ENCODE measurements around the gene NEB. TPM values are rescaled to one million over a fixed set of nuclear protein-coding genes. Genes with fewer than 3 reads are reported as not detected.

Gene NEB
- total RNA-seq, 5 donors from 2014 or later (not counting 1 experiment from before 2014, with no cell fraction given) = 0.91 to 1.4 (median 1.3) TPM

DNA sequence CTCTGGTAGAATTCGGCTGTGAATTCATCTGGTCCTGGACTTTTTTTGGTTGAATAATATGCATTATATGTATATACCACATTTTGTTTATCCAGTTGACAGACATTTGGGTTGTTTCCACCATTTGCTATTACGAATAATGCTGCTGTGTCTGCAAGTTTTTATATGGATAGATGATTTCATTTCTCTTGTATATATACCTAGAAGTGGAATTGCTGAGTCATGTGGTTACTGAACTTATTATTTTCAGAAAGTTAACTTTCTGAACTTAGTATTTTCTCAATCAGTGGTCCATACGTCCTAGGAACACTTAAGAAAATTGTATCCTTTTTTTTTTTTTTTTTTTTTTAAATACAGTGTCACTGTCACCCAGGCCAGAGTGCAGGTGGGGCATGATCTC, 261.3 kb downstream of the NEB start:
- Mint-ChIP-seq H3K36me3 (peaks cover 69% of the 10 kb centered on the region), H3K9me3 (no peaks in the 10 kb centered on the region), H3K27ac (no peak overlapping the region), H3K27me3 (no peaks in the 10 kb centered on the region), H3K4me3 (no peak overlapping the region), H3K4me1 (peaks cover 0 to 9% (median 0%) of the 10 kb centered on the region in 3 donors)
- Histone ChIP-seq H3K27ac (ENCODE audit: low read length) (no peak overlapping the region), H3K4me1 (ENCODE audit: control insufficient read depth in 1 of 2, extremely low read depth in 1 of 2, insufficient read depth in 2 of 2, low read length in 2 of 2) (no peaks in the 10 kb centered on the region), H3K36me3 (ENCODE audit: control insufficient read depth in 2 of 2, extremely low read depth in 1 of 2, insufficient read depth in 1 of 2, low read length in 1 of 2) (peaks cover 10 to 58% of the 10 kb centered on the region in 2 donors), H3K4me3 (ENCODE audit: control insufficient read depth in 1 of 2, extremely low read depth in 1 of 2, low read length in 1 of 2) (no peak overlapping the region), H3K27me3 (replicated peaks in 1 of 2; ENCODE audit: control insufficient read depth in 2 of 2, extremely low read depth in 1 of 2, insufficient read depth in 2 of 2, low read length in 1 of 2) (no peaks in the 10 kb centered on the region), H3K9me3 (no peaks in the 10 kb centered on the region)
- POLR2A ChIA-PET = no interaction called here
- 67% methylated on average over 1 of the region's 3 CpGs for WGBS (ENCODE audit: insufficient coverage)
- ATAC-seq (replicated peaks in 1 of 4) (no peak), DNase-seq (no peak)
- CTCF ChIA-PET = no interaction called here

DNA sequence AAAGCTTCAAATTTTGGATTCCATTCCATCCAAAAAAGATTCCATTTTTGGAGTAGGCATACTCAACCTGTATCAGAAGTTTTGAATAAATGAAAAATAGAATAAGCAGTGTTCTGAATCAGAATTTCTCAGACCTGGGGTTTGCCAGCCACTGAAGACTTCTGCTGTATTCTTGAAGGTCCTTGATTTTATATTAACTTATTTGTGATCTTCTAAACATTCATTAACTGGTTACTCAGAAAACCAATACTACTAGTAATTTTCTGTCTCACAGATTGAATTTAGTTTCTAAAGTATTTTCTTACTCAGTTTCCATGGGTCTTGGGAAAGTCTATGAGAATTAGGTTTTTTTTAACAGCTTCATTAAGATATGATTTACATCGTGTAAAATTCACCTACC, 263.7 kb downstream of the NEB start:
- Mint-ChIP-seq H3K4me3 (no peak overlapping the region), H3K36me3 (peaks cover 75% of the 10 kb centered on the region), H3K9me3 (no peaks in the 10 kb centered on the region), H3K27me3 (no peaks in the 10 kb centered on the region), H3K27ac (no peak overlapping the region), H3K4me1 (peaks cover 0 to 9% (median under 1%) of the 10 kb centered on the region in 3 donors)
- Histone ChIP-seq H3K27me3 (replicated peaks in 1 of 2; ENCODE audit: control insufficient read depth in 2 of 2, extremely low read depth in 1 of 2, insufficient read depth in 2 of 2, low read length in 1 of 2) (no peaks in the 10 kb centered on the region), H3K9me3 (no peaks in the 10 kb centered on the region), H3K4me1 (ENCODE audit: control insufficient read depth in 1 of 2, extremely low read depth in 1 of 2, insufficient read depth in 2 of 2, low read length in 2 of 2) (no peaks in the 10 kb centered on the region), H3K36me3 (ENCODE audit: control insufficient read depth in 2 of 2, extremely low read depth in 1 of 2, insufficient read depth in 1 of 2, low read length in 1 of 2) (peaks cover 7 to 63% of the 10 kb centered on the region in 2 donors), H3K4me3 (ENCODE audit: control insufficient read depth in 1 of 2, extremely low read depth in 1 of 2, low read length in 1 of 2) (no peak overlapping the region), H3K27ac (ENCODE audit: low read length) (no peak overlapping the region)
- no peak for ATAC-seq (replicated peaks in 1 of 4)
- DNase-seq = no peak
- POLR2A ChIA-PET = no interaction called here
- WGBS (ENCODE audit: insufficient coverage) = no CpG with 5 or more reads among the region's 1 CpG
- CTCF ChIA-PET = no interaction called here

DNA sequence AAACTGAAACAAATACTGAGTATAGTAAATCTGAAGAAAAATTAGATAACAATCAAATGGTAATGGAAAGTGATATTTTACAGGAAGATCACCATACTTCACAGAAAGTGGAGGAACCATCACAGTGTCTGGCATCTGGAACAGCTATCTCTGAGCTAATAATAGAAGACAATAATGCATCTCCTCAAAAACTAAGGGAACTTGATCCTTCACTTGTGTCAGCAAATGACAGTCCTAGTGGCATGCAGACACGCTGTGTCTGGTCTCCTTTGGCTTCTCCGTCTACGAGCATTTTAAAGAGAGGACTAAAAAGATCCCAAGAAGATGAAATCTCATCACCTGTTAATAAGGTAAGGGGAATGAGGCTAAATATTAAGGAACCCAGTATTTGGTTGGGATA, 268.5 kb downstream of the NEB start:
- no peaks in the 10 kb centered on the region for H3K4me1 ChIP-seq (ENCODE audit: control insufficient read depth in 1 of 2, extremely low read depth in 1 of 2, insufficient read depth in 2 of 2, low read length in 2 of 2)
- Mint-ChIP-seq H3K27me3 (no peaks in the 10 kb centered on the region), H3K4me1 (peaks cover under 1 to 5% (median 4%) of the 10 kb centered on the region in 3 donors), H3K36me3 (peaks cover 83% of the 10 kb centered on the region), H3K4me3 (no peak overlapping the region), H3K9me3 (no peaks in the 10 kb centered on the region), H3K27ac (peak overlapping the region in 1 of 2 donors; percentile 1)
- H3K4me3 ChIP-seq (ENCODE audit: control insufficient read depth in 1 of 2, extremely low read depth in 1 of 2, low read length in 1 of 2) = no peak overlapping the region
- DNase-seq = no peak
- no peaks in the 10 kb centered on the region for H3K9me3 ChIP-seq
- peaks cover 3 to 71% of the 10 kb centered on the region in 2 donors for H3K36me3 ChIP-seq (ENCODE audit: control insufficient read depth in 2 of 2, extremely low read depth in 1 of 2, insufficient read depth in 1 of 2, low read length in 1 of 2)
- WGBS (ENCODE audit: insufficient coverage) = 100% methylated on average over 2 of the region's 3 CpGs
- CTCF ChIA-PET = no interaction called here
- no peak overlapping the region for H3K27ac ChIP-seq (ENCODE audit: low read length)
- no peaks in the 10 kb centered on the region for H3K27me3 ChIP-seq (replicated peaks in 1 of 2; ENCODE audit: control insufficient read depth in 2 of 2, extremely low read depth in 1 of 2, insufficient read depth in 2 of 2, low read length in 1 of 2)
- POLR2A ChIA-PET = no interaction called here
- no peak for ATAC-seq (replicated peaks in 1 of 4)

DNA sequence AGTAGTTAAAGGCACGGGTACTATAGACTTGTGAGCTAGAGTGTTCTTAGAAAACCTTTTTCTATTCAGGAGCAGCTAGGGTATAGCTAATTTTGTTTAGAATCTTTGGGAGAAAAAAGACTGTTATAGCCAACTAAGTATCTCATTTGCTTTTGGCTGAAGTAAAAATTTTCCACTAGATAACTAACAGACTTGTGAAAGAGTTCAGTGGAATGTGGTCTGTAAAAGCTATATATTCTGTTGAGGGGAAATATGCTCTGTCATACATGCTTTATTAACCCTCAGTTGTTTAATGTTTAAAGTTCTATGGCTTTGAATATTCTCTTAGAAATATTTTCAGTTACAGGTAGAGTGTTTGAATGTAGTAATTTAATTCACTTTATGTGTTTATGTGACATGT, 274.9 kb downstream of the NEB start:
- no peaks in the 10 kb centered on the region for H3K9me3 Mint-ChIP-seq
- CTCF ChIA-PET = interaction anchor here in 1 of 2 donors (1.0 kb wide), 1 partner anchor 22 kb away, joined by 4 read pairs; no protein-coding TSS in a partner anchor
- H3K36me3 ChIP-seq (ENCODE audit: control insufficient read depth in 2 of 2, extremely low read depth in 1 of 2, insufficient read depth in 1 of 2, low read length in 1 of 2) = peaks cover 6 to 68% of the 10 kb centered on the region in 2 donors
- ATAC-seq (replicated peaks in 1 of 4) (no peak), DNase-seq (no peak)
- H3K27ac ChIP-seq (ENCODE audit: low read length) = no peak overlapping the region
- POLR2A ChIA-PET = no interaction called here
- H3K4me3 ChIP-seq (ENCODE audit: control insufficient read depth in 1 of 2, extremely low read depth in 1 of 2, low read length in 1 of 2) = no peak overlapping the region
- no peak overlapping the region for H3K4me3 Mint-ChIP-seq
- no peaks in the 10 kb centered on the region for H3K27me3 ChIP-seq (replicated peaks in 1 of 2; ENCODE audit: control insufficient read depth in 2 of 2, extremely low read depth in 1 of 2, insufficient read depth in 2 of 2, low read length in 1 of 2)
- H3K27me3 Mint-ChIP-seq = no peaks in the 10 kb centered on the region
- no peak overlapping the region for H3K27ac Mint-ChIP-seq
- no peaks in the 10 kb centered on the region for H3K4me1 ChIP-seq (ENCODE audit: control insufficient read depth in 1 of 2, extremely low read depth in 1 of 2, insufficient read depth in 2 of 2, low read length in 2 of 2)
- no CpG with 5 or more reads among the region's 1 CpG for WGBS (ENCODE audit: insufficient coverage)
- H3K9me3 ChIP-seq = no peaks in the 10 kb centered on the region
- H3K36me3 Mint-ChIP-seq = peaks cover 53% of the 10 kb centered on the region
- H3K4me1 Mint-ChIP-seq = no peaks in the 10 kb centered on the region

- Mint-ChIP-seq H3K36me3 (peaks cover 42% of the 10 kb centered on the region), H3K4me1 (peaks cover 8 to 9% (median 9%) of the 10 kb centered on the region in 3 donors), H3K4me3 (no peak overlapping the region), H3K27me3 (no peaks in the 10 kb centered on the region), H3K9me3 (no peaks in the 10 kb centered on the region), H3K27ac (no peak overlapping the region)
- ChIA-PET POLR2A (interaction anchor here in 1 of 2 donors (0.6 kb wide), 1 partner anchor 12 kb away, joined by 3 read pairs; no protein-coding TSS in a partner anchor), CTCF (interaction anchor here (0.6 to 3.2 kb wide), 5 partner anchors 16 to 1844 kb away, joined by 3 to 9 read pairs (median 4); no protein-coding TSS in a partner anchor)
- H3K36me3 ChIP-seq (ENCODE audit: control insufficient read depth in 2 of 2, extremely low read depth in 1 of 2, insufficient read depth in 1 of 2, low read length in 1 of 2) = peaks cover 13 to 64% of the 10 kb centered on the region in 2 donors
- H3K9me3 ChIP-seq = no peaks in the 10 kb centered on the region
- DNase-seq = no peak
- no peak for ATAC-seq (replicated peaks in 1 of 4)
- no peaks in the 10 kb centered on the region for H3K27me3 ChIP-seq (replicated peaks in 1 of 2; ENCODE audit: control insufficient read depth in 2 of 2, extremely low read depth in 1 of 2, insufficient read depth in 2 of 2, low read length in 1 of 2)
- 95% methylated on average over 6 of the region's 13 CpGs for WGBS (ENCODE audit: insufficient coverage)
- no peak overlapping the region for H3K4me3 ChIP-seq (ENCODE audit: control insufficient read depth in 1 of 2, extremely low read depth in 1 of 2, low read length in 1 of 2)
- H3K4me1 ChIP-seq (ENCODE audit: control insufficient read depth in 1 of 2, extremely low read depth in 1 of 2, insufficient read depth in 2 of 2, low read length in 2 of 2) = no peaks in the 10 kb centered on the region
- H3K27ac ChIP-seq (ENCODE audit: low read length) = no peak overlapping the region
Measured at GRCh38 chr2:151439127-151439526, 295.1 kb downstream of the NEB start.

- no peak overlapping the region for H3K4me3 ChIP-seq (ENCODE audit: control insufficient read depth in 1 of 2, extremely low read depth in 1 of 2, low read length in 1 of 2)
- no peak for ATAC-seq (replicated peaks in 1 of 4)
- ChIA-PET POLR2A (interaction anchor here in 1 of 2 donors (0.6 kb wide), 1 partner anchor 11 kb away, joined by 3 read pairs; no protein-coding TSS in a partner anchor), CTCF (interaction anchor here (0.6 to 3.2 kb wide), 8 partner anchors 10 to 1844 kb away, joined by 3 to 9 read pairs (median 4); no protein-coding TSS in a partner anchor)
- no CpG with 5 or more reads among the region's 4 CpGs for WGBS (ENCODE audit: insufficient coverage)
- DNase-seq = no peak
- no peaks in the 10 kb centered on the region for H3K9me3 ChIP-seq
- H3K27me3 Mint-ChIP-seq = no peaks in the 10 kb centered on the region
- H3K4me1 ChIP-seq (ENCODE audit: control insufficient read depth in 1 of 2, extremely low read depth in 1 of 2, insufficient read depth in 2 of 2, low read length in 2 of 2) = no peaks in the 10 kb centered on the region
- H3K4me3 Mint-ChIP-seq = no peak overlapping the region
- H3K27ac ChIP-seq (ENCODE audit: low read length) = no peak overlapping the region
- H3K9me3 Mint-ChIP-seq = no peaks in the 10 kb centered on the region
- H3K27me3 ChIP-seq (replicated peaks in 1 of 2; ENCODE audit: control insufficient read depth in 2 of 2, extremely low read depth in 1 of 2, insufficient read depth in 2 of 2, low read length in 1 of 2) = no peaks in the 10 kb centered on the region
- peaks cover 13 to 62% of the 10 kb centered on the region in 2 donors for H3K36me3 ChIP-seq (ENCODE audit: control insufficient read depth in 2 of 2, extremely low read depth in 1 of 2, insufficient read depth in 1 of 2, low read length in 1 of 2)
- H3K4me1 Mint-ChIP-seq = peaks cover 8 to 9% (median 9%) of the 10 kb centered on the region in 3 donors
- H3K27ac Mint-ChIP-seq = no peak overlapping the region
- H3K36me3 Mint-ChIP-seq = peaks cover 37% of the 10 kb centered on the region
Measured at GRCh38 chr2:151438506-151438905, 295.8 kb downstream of the NEB start.

Measured in T-cell (primary cell).